HepG2 (cell line): ENCODE results near the gene DNAAF8. TPM values are rescaled to one million over a fixed set of nuclear protein-coding genes. Genes with fewer than 3 reads are reported as not detected.

Experiments used
- HDAC1 ChIP-seq: sonication (generic); formaldehyde crosslinking; IDR thresholded peaks from 2 replicates; pipeline ENCODE4 v1.5.1; 2020; ENCODE audit warnings: mild to moderate bottlenecking, missing genetic modification reagents
- HNRNPLL ChIP-seq: fragments of 200-400 bp; formaldehyde crosslinking; IDR thresholded peaks from 2 replicates; pipeline ENCODE4 v1.6.1; 2017; ENCODE audit warnings: mild to moderate bottlenecking, low read depth, low read length; ENCODE audit not compliant: poor library complexity, severe bottlenecking
- IKZF4 ChIP-seq: sonication (generic); formaldehyde crosslinking; IDR thresholded peaks from 2 replicates; pipeline ENCODE4 v1.5.1; 2020; ENCODE audit warnings: borderline replicate concordance, mild to moderate bottlenecking, low read depth, missing genetic modification reagents; ENCODE audit errors: not compliant biosample characterization
- MAFK ChIP-seq, 2 experiments: IDR thresholded peaks in 1 of 2; conservative IDR thresholded peaks in 1 of 2; 2 replicates each; pipeline ENCODE4 v1.6.1; 2011; ENCODE audit warnings: improper control_type of control experiment in 2 of 2, low read length in 2 of 2
- NFKB2 ChIP-seq: sonication (generic); formaldehyde crosslinking; IDR thresholded peaks from 2 replicates; pipeline ENCODE4 v1.4.0; 2020; ENCODE audit warnings: missing genetic modification reagents, borderline replicate concordance
- NR2F6 ChIP-seq, 2 experiments: IDR thresholded peaks; 2 replicates each; pipeline ENCODE4 v1.6.1; 2016; ENCODE audit warnings: antibody characterized with exemption in 1 of 2, mild to moderate bottlenecking in 1 of 2
- PHF21A ChIP-seq: sonication (generic); formaldehyde crosslinking; IDR thresholded peaks from 2 replicates; pipeline ENCODE4 v1.5.0; 2020; ENCODE audit warnings: mild to moderate bottlenecking, missing genetic modification reagents
- RNF219 ChIP-seq: sonication (generic); formaldehyde crosslinking; IDR thresholded peaks from 2 replicates; pipeline ENCODE4 v1.5.0; 2020; ENCODE audit warnings: mild to moderate bottlenecking, missing genetic modification reagents
- TEAD3 ChIP-seq: optimal IDR thresholded peaks from 2 replicates; pipeline ENCODE3; 2016; ENCODE audit warnings: borderline replicate concordance
- XBP1 ChIP-seq: sonication (generic); formaldehyde crosslinking; IDR thresholded peaks from 2 replicates; pipeline ENCODE4 v1.5.0; 2020; ENCODE audit warnings: missing genetic modification reagents
- ZMAT3 ChIP-seq: sonication (generic); formaldehyde crosslinking; conservative IDR thresholded peaks from 2 replicates; pipeline ENCODE4 v1.7.0; 2021; ENCODE audit warnings: missing genetic modification reagents
- ZNF18 ChIP-seq: sonication (generic); formaldehyde crosslinking; IDR thresholded peaks from 2 replicates; pipeline ENCODE4 v1.8.0; 2022; ENCODE audit warnings: mild to moderate bottlenecking, missing genetic modification reagents; ENCODE audit not compliant: insufficient replicate concordance
- ZNF30 ChIP-seq: sonication (generic); formaldehyde crosslinking; IDR thresholded peaks from 2 replicates; pipeline ENCODE4 v1.5.0; 2020; ENCODE audit warnings: mild to moderate bottlenecking, missing genetic modification reagents
- ZNF326 ChIP-seq: sonication (generic); formaldehyde crosslinking; IDR thresholded peaks from 2 replicates; pipeline ENCODE4 v1.4.0; 2020; ENCODE audit warnings: missing genetic modification reagents, borderline replicate concordance
- ZNF446 ChIP-seq: sonication (generic); formaldehyde crosslinking; IDR thresholded peaks from 2 replicates; pipeline ENCODE4 v1.5.0; 2020; ENCODE audit warnings: mild to moderate bottlenecking, missing genetic modification reagents
- ZNF567 ChIP-seq: sonication (generic); formaldehyde crosslinking; IDR thresholded peaks from 2 replicates; pipeline ENCODE4 v1.8.1; 2023; ENCODE audit warnings: mild to moderate bottlenecking, missing genetic modification reagents, borderline replicate concordance
- polyA plus RNA-seq, 8 experiments: library from polyadenylated mRNA; depleted of rRNA in 3 of 8; stranded (reverse) in 7 of 8; unstranded in 1 of 8; fragments of >200 nt; fragmentation: Illumina TruSeq in 4 of 8; extraction: Trizol in 4 of 8; gene quantifications; 2 replicates each; pipeline versions ENCODE4 v1.2.1 to v1.2.3, GENCODE V29; 2011 to 2016; ENCODE audit warnings: low read depth in 4 of 8, missing spikeins in 1 of 8, mixed read lengths in 1 of 8; ENCODE audit not compliant: insufficient read depth in 1 of 8
- total RNA-seq, 5 experiments: library from RNA; depleted of rRNA; stranded (reverse); fragments of >200 nt; fragmentation: Illumina TruSeq; extraction: Trizol; gene quantifications; 2 replicates each; pipeline ENCODE4 v1.2.3, GENCODE V29; 2016; ENCODE audit warnings: low read depth in 1 of 5
- TF ChIP-seq, protein P1 (sequence below): sonication (generic); formaldehyde crosslinking; IDR thresholded peaks from 2 replicates; pipeline ENCODE4 v1.5.1; 2020; ENCODE audit warnings: missing genetic modification reagents, mild to moderate bottlenecking, borderline replicate concordance
- TF ChIP-seq, protein P2 (sequence below): sonication (generic); formaldehyde crosslinking; IDR thresholded peaks from 2 replicates; pipeline ENCODE4 v1.5.0; 2020; ENCODE audit warnings: mild to moderate bottlenecking, missing genetic modification reagents

DNAAF8 gene
- total and polyA plus RNA-seq, 2 of the 13 experiments (the other 11 are each of a cell fraction or from before 2014, with no cell fraction given) = 0.44 TPM; not detected in 1

GRCh38 chr16:4693296-4693955 is 40.9 kb upstream of the DNAAF8 start, which contains the start of gene NUDT16L1 (continued):
- TF ChIP-seq, protein P1, sequence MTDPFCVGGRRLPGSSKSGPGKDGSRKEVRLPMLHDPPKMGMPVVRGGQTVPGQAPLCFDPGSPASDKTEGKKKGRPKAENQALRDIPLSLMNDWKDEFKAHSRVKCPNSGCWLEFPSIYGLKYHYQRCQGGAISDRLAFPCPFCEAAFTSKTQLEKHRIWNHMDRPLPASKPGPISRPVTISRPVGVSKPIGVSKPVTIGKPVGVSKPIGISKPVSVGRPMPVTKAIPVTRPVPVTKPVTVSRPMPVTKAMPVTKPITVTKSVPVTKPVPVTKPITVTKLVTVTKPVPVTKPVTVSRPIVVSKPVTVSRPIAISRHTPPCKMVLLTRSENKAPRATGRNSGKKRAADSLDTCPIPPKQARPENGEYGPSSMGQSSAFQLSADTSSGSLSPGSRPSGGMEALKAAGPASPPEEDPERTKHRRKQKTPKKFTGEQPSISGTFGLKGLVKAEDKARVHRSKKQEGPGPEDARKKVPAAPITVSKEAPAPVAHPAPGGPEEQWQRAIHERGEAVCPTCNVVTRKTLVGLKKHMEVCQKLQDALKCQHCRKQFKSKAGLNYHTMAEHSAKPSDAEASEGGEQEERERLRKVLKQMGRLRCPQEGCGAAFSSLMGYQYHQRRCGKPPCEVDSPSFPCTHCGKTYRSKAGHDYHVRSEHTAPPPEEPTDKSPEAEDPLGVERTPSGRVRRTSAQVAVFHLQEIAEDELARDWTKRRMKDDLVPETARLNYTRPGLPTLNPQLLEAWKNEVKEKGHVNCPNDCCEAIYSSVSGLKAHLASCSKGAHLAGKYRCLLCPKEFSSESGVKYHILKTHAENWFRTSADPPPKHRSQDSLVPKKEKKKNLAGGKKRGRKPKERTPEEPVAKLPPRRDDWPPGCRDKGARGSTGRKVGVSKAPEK (CRISPR knock-in tag) = no peak
- TF ChIP-seq HDAC1 (CRISPR knock-in tag) = peak; percentile 32
- no peak for TF ChIP-seq NR2F6 (IDR thresholded peaks at IDR 0.05)
- TF ChIP-seq NR2F6 (CRISPR knock-in tag; IDR thresholded peaks at IDR 0.05) = 0 out of 2 replicates have a peak, but pooled peaks have one; percentile 36
- TF ChIP-seq, protein P2, sequence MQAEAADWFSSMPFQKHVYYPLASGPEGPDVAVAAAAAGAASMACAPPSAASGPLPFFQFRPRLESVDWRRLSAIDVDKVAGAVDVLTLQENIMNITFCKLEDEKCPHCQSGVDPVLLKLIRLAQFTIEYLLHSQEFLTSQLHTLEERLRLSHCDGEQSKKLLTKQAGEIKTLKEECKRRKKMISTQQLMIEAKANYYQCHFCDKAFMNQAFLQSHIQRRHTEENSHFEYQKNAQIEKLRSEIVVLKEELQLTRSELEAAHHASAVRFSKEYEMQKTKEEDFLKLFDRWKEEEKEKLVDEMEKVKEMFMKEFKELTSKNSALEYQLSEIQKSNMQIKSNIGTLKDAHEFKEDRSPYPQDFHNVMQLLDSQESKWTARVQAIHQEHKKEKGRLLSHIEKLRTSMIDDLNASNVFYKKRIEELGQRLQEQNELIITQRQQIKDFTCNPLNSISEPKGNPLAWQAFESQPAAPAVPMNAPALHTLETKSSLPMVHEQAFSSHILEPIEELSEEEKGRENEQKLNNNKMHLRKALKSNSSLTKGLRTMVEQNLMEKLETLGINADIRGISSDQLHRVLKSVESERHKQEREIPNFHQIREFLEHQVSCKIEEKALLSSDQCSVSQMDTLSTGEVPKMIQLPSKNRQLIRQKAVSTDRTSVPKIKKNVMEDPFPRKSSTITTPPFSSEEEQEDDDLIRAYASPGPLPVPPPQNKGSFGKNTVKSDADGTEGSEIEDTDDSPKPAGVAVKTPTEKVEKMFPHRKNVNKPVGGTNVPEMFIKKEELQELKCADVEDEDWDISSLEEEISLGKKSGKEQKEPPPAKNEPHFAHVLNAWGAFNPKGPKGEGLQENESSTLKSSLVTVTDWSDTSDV (CRISPR knock-in tag) = no peak; the same call in 1 of the 2 replicates
- peak; percentile 43; the same call in 1 of the 2 replicates for TF ChIP-seq PHF21A (CRISPR knock-in tag)
- no peak for TF ChIP-seq MAFK (conservative IDR thresholded peaks at IDR 0.05 in 1 of 2, IDR thresholded peaks at IDR 0.05 in 1 of 2; ENCODE audit: low read length in 2 of 2)
- no peak for TF ChIP-seq ZMAT3 (CRISPR knock-in tag)
- peak; percentile 46 for TF ChIP-seq IKZF4 (CRISPR knock-in tag)
- peak; percentile 21 for TF ChIP-seq TEAD3 (CRISPR knock-in tag)
- no peak for TF ChIP-seq ZNF326 (CRISPR knock-in tag)
- TF ChIP-seq NFKB2 = peak; percentile 53; the same call in 1 of the 2 replicates
- no peak for TF ChIP-seq ZNF30 (CRISPR knock-in tag)
- TF ChIP-seq ZNF18 (CRISPR knock-in tag) = no peak
- no peak for TF ChIP-seq RNF219
- peak; percentile 89 for TF ChIP-seq ZNF446
- TF ChIP-seq XBP1 = no peak
- TF ChIP-seq HNRNPLL = peak; percentile 67
- 0 out of 2 replicates have a peak, but pooled peaks have one; percentile 54 for TF ChIP-seq ZNF567 (CRISPR knock-in tag)
